Gastroesophageal sphincter (tissue), 3 donors: ENCODE measurements around the gene GALNT12.

Source experiments
- CTCF ChIP-seq, 4 experiments: fragments of 200-600 bp in 2 of 4; fragments of 450-650 bp in 2 of 4; sonication (generic) in 1 of 4; IDR thresholded peaks; one replicate each; pipeline ENCODE4 v1.5.1; 2017 to 2019; ENCODE audit warnings: antibody characterized with exemption in 4 of 4, mild to moderate bottlenecking in 2 of 4, moderate library complexity in 2 of 4
- EP300 ChIP-seq: sonication (generic); formaldehyde crosslinking; IDR thresholded peaks from one replicate; pipeline ENCODE4 v1.6.1; 2017; ENCODE audit warnings: antibody characterized with exemption, mild to moderate bottlenecking
- POLR2AphosphoS5 ChIP-seq: sonication (generic); formaldehyde crosslinking; IDR thresholded peaks from one replicate; pipeline ENCODE4 v1.6.1; 2017; ENCODE audit warnings: antibody characterized with exemption

GRCh38 chr9:98839724-98840123 lies 32.3 kb downstream of the GALNT12 start:
- TF ChIP-seq EP300 (no peak), CTCF (IDR thresholded peaks at IDR 0.05) (no peak), POLR2AphosphoS5 (no peak)
